ENCODE results near the gene DNAJC25. TPM values are rescaled to one million over a fixed set of nuclear protein-coding genes. Genes with fewer than 3 reads are reported as not detected.
A peak's percentile ranks its signal among the peaks of the same experiment; 100 is the strongest.
"Not testable (repeated sequence)": the region's sequence is repeated elsewhere in the genome, so short reads cannot be mapped to it uniquely, and the experiment has no call there.

DNAJC25 gene
- total RNA-seq, 2 donors from 2014 or later, result 6.3 to 8.4 TPM

- DNase-seq (peak; percentile 68), ATAC-seq (peak; percentile 95 to 96)
- intact Hi-C loops (cut with DNase I), result no loop called here
Observed at GRCh38 chr9:111661150-111661801, 30.1 kb downstream of the DNAJC25 start, which contains the start of gene GNG10. TSS of gene GNG10 (plus strand) at chr9:111661605. CDS start at chr9:111661635, 30 bp downstream.

GRCh38 chr9:111661802-111662521 lies 30.8 kb downstream of the DNAJC25 start:
- intact Hi-C loops (cut with DNase I), result no loop called here
- ATAC-seq (peak; percentile 62 to 76), DNase-seq (peak; percentile 58)

- DNase-seq (no peak), ATAC-seq (no peak)
- intact Hi-C loops (cut with DNase I), result no loop called here
Observed at GRCh38 chr9:111662576-111663300, 31.6 kb downstream of the DNAJC25 start.

GRCh38 chr9:111663301-111663823 lies 32.2 kb downstream of the DNAJC25 start:
- ATAC-seq, result peak in 1 of 2 donors; percentile 12
- intact Hi-C loops (cut with DNase I), result no loop called here

GRCh38 chr9:111668026-111668573 lies 37.0 kb downstream of the DNAJC25 start:
- ATAC-seq, result no peak
- no peak for DNase-seq
- intact Hi-C loops (cut with DNase I), result no loop called here

More at GRCh38 chr9:111663301-111663823, 32.2 kb downstream of the DNAJC25 start:
- no peak for DNase-seq

- intact Hi-C loops (cut with DNase I); DNase-seq; ATAC-seq: not testable (repeated sequence)
Observed at GRCh38 chr9:111668601-111669000, 37.5 kb downstream of the DNAJC25 start.

GRCh38 chr9:111674319-111674718 lies 43.2 kb downstream of the DNAJC25 start:
- DNase-seq (no peak), ATAC-seq (no peak)
- intact Hi-C loops (cut with DNase I), result no loop called here

GRCh38 chr9:111676116-111676515 lies 45.0 kb downstream of the DNAJC25 start:
- ATAC-seq (no peak), DNase-seq (no peak)
- intact Hi-C loops (cut with DNase I), result no loop called here

- intact Hi-C loops (cut with DNase I), result no loop called here
- DNase-seq, result no peak
- ATAC-seq, result peak in 1 of 2 donors; percentile 61
Observed at GRCh38 chr9:111678293-111678692, 47.2 kb downstream of the DNAJC25 start.

- DNase-seq (no peak), ATAC-seq (no peak)
- intact Hi-C loops (cut with DNase I), result no loop called here
Observed at GRCh38 chr9:111679199-111679598, 48.1 kb downstream of the DNAJC25 start.

GRCh38 chr9:111683392-111683791 lies 52.3 kb downstream of the DNAJC25 start:
- DNase-seq (no peak), ATAC-seq (no peak)
- intact Hi-C loops (cut with DNase I), result no loop called here

GRCh38 chr9:111691672-111692329 lies 60.7 kb downstream of the DNAJC25 start:
- intact Hi-C loops (cut with DNase I), result no loop called here
- DNase-seq, result no peak
- ATAC-seq, result no peak

- intact Hi-C loops (cut with DNase I), result no loop called here
- ATAC-seq (no peak), DNase-seq (no peak)
Observed at GRCh38 chr9:111696796-111697195, 65.7 kb downstream of the DNAJC25 start.

GRCh38 chr9:111700776-111701175 lies 69.6 kb downstream of the DNAJC25 start:
- intact Hi-C loops (cut with DNase I), result no loop called here
- no peak for DNase-seq
- no peak for ATAC-seq

Other genes starting within 250 kb of the DNAJC25 start
- gene ECPAS, start 147.0 kb upstream of the DNAJC25 start, total RNA-seq, result 10 to 100 TPM; 81.9 to 87.8 TPM
- 1 to 10 TPM; 6.0 to 7.4 TPM for gene ZNF483, start 106.2 kb upstream of the DNAJC25 start, total RNA-seq
- gene PTGR1, start 31.7 kb upstream of the DNAJC25 start, total RNA-seq, result 10 to 100 TPM; 37.5 to 46.3 TPM
- gene GNG10, start 30.3 kb downstream of the DNAJC25 start, total RNA-seq, result 10 to 100 TPM; 29.8 to 34.7 TPM
- gene SHOC1, start 163.6 kb downstream of the DNAJC25 start, total RNA-seq, result not detected